ENCODE results near the gene CFTR.

GRCh38 chr7:117605712-117606111 is 125.9 kb downstream of the CFTR start:
- no peak for TF ChIP-seq ZFP36 (IDR thresholded peaks at IDR 0.05; ENCODE audit: borderline replicate concordance, partially characterized antibody)
- TF ChIP-seq CTCF (IDR thresholded peaks at IDR 0.05) = no peak
- TF ChIP-seq BHLHE40 (IDR thresholded peaks at IDR 0.05; ENCODE audit: low read depth, low read length) = no peak
- TF ChIP-seq POLR2A (IDR thresholded peaks at IDR 0.05; ENCODE audit: low read length) = no peak
- no peak for TF ChIP-seq MYC (IDR thresholded peaks at IDR 0.05; ENCODE audit: borderline replicate concordance, low read length)
- TF ChIP-seq MAX (IDR thresholded peaks at IDR 0.05) = peak; percentile 28; the same call in 1 of the 2 replicates
- no peak for TF ChIP-seq HMGXB4 (CRISPR knock-in tag; IDR thresholded peaks at IDR 0.05; ENCODE audit: borderline replicate concordance)
